Erythroblast (primary cell): ENCODE measurements around the gene ARHGEF28.

ENCODE experiments used
- DNase-seq, 2 experiments: peaks; one replicate each; lab custom pipeline; 2025; lab: John Stamatoyannopoulos, UW
- GATA1 ChIP-seq: IDR thresholded peaks from 2 replicates; pipeline ENCODE4 v1.6.1; 2011; ENCODE audit warnings: low read depth, mild to moderate bottlenecking, control low read depth, low read length, moderate library complexity
- POLR2A ChIP-seq: IDR thresholded peaks from 2 replicates; pipeline ENCODE4 v1.6.1; 2011; ENCODE audit warnings: mild to moderate bottlenecking, low read length

Gene ARHGEF28

GRCh38 chr5:73607228-73607627 is 18.8 kb upstream of the ARHGEF28 start:
- no peak for TF ChIP-seq POLR2A
- TF ChIP-seq GATA1 = no peak

GRCh38 chr5:73612799-73613198 is 13.2 kb upstream of the ARHGEF28 start:
- DNase-seq = no peak
- TF ChIP-seq POLR2A = no peak
- no peak for TF ChIP-seq GATA1

More at GRCh38 chr5:73607228-73607627, 18.8 kb upstream of the ARHGEF28 start:
- DNase-seq = no peak

- DNase-seq = no peak
- TF ChIP-seq POLR2A = no peak
- no peak for TF ChIP-seq GATA1
These were observed 10.9 kb upstream of the ARHGEF28 start for GRCh38 chr5:73615085-73615484.

GRCh38 chr5:73615947-73616346 is 10.0 kb upstream of the ARHGEF28 start:
- no peak for DNase-seq
- TF ChIP-seq POLR2A (no peak), GATA1 (no peak)

- no peak for TF ChIP-seq POLR2A
- TF ChIP-seq GATA1 = no peak
- no peak for DNase-seq
These were observed 8.3 kb upstream of the ARHGEF28 start for GRCh38 chr5:73617510-73618279.

GRCh38 chr5:73619606-73620333 is 6.2 kb upstream of the ARHGEF28 start:
- TF ChIP-seq GATA1 (no peak), POLR2A (no peak)
- DNase-seq = no peak

- TF ChIP-seq POLR2A (no peak), GATA1 (no peak)
- no peak for DNase-seq
These were observed 5.7 kb upstream of the ARHGEF28 start for GRCh38 chr5:73620334-73620687.

- TF ChIP-seq GATA1 (no peak), POLR2A (no peak)
- DNase-seq = no peak
These were observed 2.9 kb upstream of the ARHGEF28 start for GRCh38 chr5:73623060-73623459.

GRCh38 chr5:73623901-73624404 is 2.0 kb upstream of the ARHGEF28 start:
- no peak for DNase-seq
- TF ChIP-seq POLR2A = no peak
- TF ChIP-seq GATA1 = no peak

- TF ChIP-seq POLR2A = no peak
- no peak for TF ChIP-seq GATA1
These were observed 1.1 kb upstream of the ARHGEF28 start for GRCh38 chr5:73624888-73625287.

GRCh38 chr5:73625372-73625943 is 538 bp upstream of the ARHGEF28 start:
- DNase-seq = no peak
- no peak for TF ChIP-seq GATA1
- no peak for TF ChIP-seq POLR2A

More at GRCh38 chr5:73624888-73625287, 1.1 kb upstream of the ARHGEF28 start:
- no peak for DNase-seq

GRCh38 chr5:73626814-73627313 is 868 bp downstream of the ARHGEF28 start:
- TF ChIP-seq GATA1 (no peak), POLR2A (no peak)
- no peak for DNase-seq

GRCh38 chr5:73629456-73629855 is 3.5 kb downstream of the ARHGEF28 start:
- no peak for TF ChIP-seq POLR2A
- no peak for TF ChIP-seq GATA1
- DNase-seq = no peak

GRCh38 chr5:73630765-73631164 is 4.8 kb downstream of the ARHGEF28 start:
- DNase-seq = no peak
- TF ChIP-seq POLR2A (no peak), GATA1 (no peak)
